ENCODE data around the gene TENM4. TPM values are rescaled to one million over a fixed set of nuclear protein-coding genes. Genes with fewer than 3 reads are reported as not detected.

The TENM4 gene
- total RNA-seq, 1 donor from 2014 or later = 50.7 TPM

DNA sequence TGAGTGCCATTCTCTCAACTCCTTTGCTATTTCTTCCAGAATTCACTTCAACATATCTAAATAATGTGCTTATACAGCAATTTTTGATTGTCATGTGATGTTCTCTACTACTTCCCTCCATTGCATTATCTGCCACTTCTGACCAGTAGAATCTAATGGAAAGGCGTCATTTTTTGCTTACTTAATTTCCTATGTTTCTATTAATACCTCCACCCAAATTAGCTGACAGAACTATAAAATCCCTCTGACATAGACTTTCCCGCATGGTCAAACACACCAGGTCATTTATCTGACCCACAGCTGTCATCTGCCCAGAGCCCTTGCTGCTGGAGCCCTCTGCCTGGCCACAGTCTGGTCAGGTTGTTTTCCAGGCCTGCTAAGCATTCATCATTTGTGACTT is 607.6 kb downstream of the TENM4 start:
- H3K27me3 Mint-ChIP-seq (ENCODE audit: unreplicated experiment) = no peaks in the 10 kb centered on the region
- TF ChIP-seq CTCF (IDR thresholded peaks at IDR 0.05; ENCODE audit: partially characterized antibody, unreplicated experiment) = no peak
- no peak overlapping the region for H3K27ac Mint-ChIP-seq (ENCODE audit: unreplicated experiment)
- no peaks in the 10 kb centered on the region for H3K9me3 Mint-ChIP-seq (ENCODE audit: unreplicated experiment)
- H3K36me3 Mint-ChIP-seq (ENCODE audit: unreplicated experiment) = no peaks in the 10 kb centered on the region
- H3K4me3 Mint-ChIP-seq (ENCODE audit: unreplicated experiment) = no peak overlapping the region
- DNase-seq = no peak
- peaks cover 17% of the 10 kb centered on the region for H3K4me1 Mint-ChIP-seq (ENCODE audit: low read depth, unreplicated experiment)

- TF ChIP-seq CTCF (IDR thresholded peaks at IDR 0.05; ENCODE audit: partially characterized antibody, unreplicated experiment) = no peak
- Mint-ChIP-seq H3K36me3 (ENCODE audit: unreplicated experiment) (no peaks in the 10 kb centered on the region), H3K4me3 (ENCODE audit: unreplicated experiment) (no peak overlapping the region), H3K4me1 (ENCODE audit: low read depth, unreplicated experiment) (peaks cover 17% of the 10 kb centered on the region), H3K27me3 (ENCODE audit: unreplicated experiment) (no peaks in the 10 kb centered on the region), H3K9me3 (ENCODE audit: unreplicated experiment) (peaks cover 1% of the 10 kb centered on the region), H3K27ac (ENCODE audit: unreplicated experiment) (no peak overlapping the region)
- no peak for DNase-seq
These were observed 608.4 kb downstream of the TENM4 start for GRCh38 chr11:78832226-78832947.

DNA sequence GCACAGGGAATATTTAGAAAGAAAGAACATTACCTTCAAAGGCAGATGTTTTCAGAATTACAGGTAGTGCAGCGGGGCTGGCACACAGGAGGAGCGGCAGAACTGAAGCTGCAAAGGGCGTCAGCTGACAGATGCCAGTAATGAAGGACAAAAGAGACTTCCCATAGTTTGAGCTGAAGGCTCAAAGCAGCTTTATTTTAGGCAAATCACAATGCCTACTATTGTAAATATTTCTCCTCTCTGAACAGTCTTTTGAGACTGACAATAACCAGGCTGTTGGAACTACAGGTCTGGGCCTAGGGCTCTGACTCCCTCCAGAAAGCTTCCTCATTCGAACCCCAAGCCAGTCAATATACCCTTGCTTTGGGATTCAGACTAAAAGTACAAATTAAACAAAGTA is 609.3 kb downstream of the TENM4 start:
- Mint-ChIP-seq H3K9me3 (ENCODE audit: unreplicated experiment) (peaks cover 1% of the 10 kb centered on the region), H3K4me3 (ENCODE audit: unreplicated experiment) (no peak overlapping the region), H3K27me3 (ENCODE audit: unreplicated experiment) (no peaks in the 10 kb centered on the region), H3K36me3 (ENCODE audit: unreplicated experiment) (no peaks in the 10 kb centered on the region), H3K4me1 (ENCODE audit: low read depth, unreplicated experiment) (peaks cover 17% of the 10 kb centered on the region), H3K27ac (ENCODE audit: unreplicated experiment) (no peak overlapping the region)
- no peak for TF ChIP-seq CTCF (IDR thresholded peaks at IDR 0.05; ENCODE audit: partially characterized antibody, unreplicated experiment)
- DNase-seq = no peak

DNA sequence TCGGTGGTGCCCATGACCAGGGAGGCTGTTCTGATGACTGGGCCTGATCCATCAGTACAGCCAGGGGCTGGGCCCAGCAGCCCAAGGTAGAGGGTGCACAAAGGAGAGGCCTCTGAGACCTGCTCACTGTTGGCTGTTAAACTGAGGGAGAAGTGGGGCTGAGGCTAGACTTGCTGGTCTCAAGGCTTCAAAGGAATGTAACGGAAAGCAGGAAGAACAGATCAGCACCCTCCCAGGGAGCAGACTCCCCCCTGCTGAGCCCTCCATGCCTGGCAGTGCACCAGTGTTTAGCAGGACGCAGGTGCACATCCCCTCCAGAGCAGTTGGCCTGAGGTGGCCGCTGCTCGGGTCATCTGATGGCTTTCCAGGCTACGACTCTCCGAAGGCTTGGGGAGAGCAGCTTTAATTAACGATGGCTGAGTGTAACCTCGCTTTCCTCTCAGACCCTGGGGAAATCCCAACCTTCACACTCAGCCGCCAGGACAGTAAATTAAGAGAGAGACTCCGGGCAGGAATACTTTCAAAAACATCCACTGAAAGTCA is 610.5 kb downstream of the TENM4 start:
- H3K36me3 Mint-ChIP-seq (ENCODE audit: unreplicated experiment) = no peaks in the 10 kb centered on the region
- TF ChIP-seq CTCF (IDR thresholded peaks at IDR 0.05; ENCODE audit: partially characterized antibody, unreplicated experiment) = no peak
- peaks cover 17% of the 10 kb centered on the region for H3K4me1 Mint-ChIP-seq (ENCODE audit: low read depth, unreplicated experiment)
- no peak overlapping the region for H3K27ac Mint-ChIP-seq (ENCODE audit: unreplicated experiment)
- peaks cover 1% of the 10 kb centered on the region for H3K9me3 Mint-ChIP-seq (ENCODE audit: unreplicated experiment)
- no peak overlapping the region for H3K4me3 Mint-ChIP-seq (ENCODE audit: unreplicated experiment)
- peak; percentile 28 for DNase-seq
- H3K27me3 Mint-ChIP-seq (ENCODE audit: unreplicated experiment) = no peaks in the 10 kb centered on the region

GRCh38 chr11:78829146-78829545 is 611.7 kb downstream of the TENM4 start:
- Mint-ChIP-seq H3K36me3 (ENCODE audit: unreplicated experiment) (no peaks in the 10 kb centered on the region), H3K27me3 (ENCODE audit: unreplicated experiment) (no peaks in the 10 kb centered on the region), H3K27ac (ENCODE audit: unreplicated experiment) (no peak overlapping the region), H3K4me3 (ENCODE audit: unreplicated experiment) (no peak overlapping the region), H3K4me1 (ENCODE audit: low read depth, unreplicated experiment) (peaks cover 17% of the 10 kb centered on the region), H3K9me3 (ENCODE audit: unreplicated experiment) (peaks cover 1% of the 10 kb centered on the region)
- TF ChIP-seq CTCF (IDR thresholded peaks at IDR 0.05; ENCODE audit: partially characterized antibody, unreplicated experiment) = no peak
- no peak for DNase-seq
